PC-3 (cell line): Measurements from ENCODE around the gene SPARCL1. TPM values are rescaled to one million over a fixed set of nuclear protein-coding genes. Genes with fewer than 3 reads are reported as not detected.

Experiments used
- ATAC-seq: fragments of 200-7000 bp; cut with Tn5 transposase; 2 replicates; pipeline ENCODE4 v1.9.1; 2020; ENCODE audit warnings: mild to moderate bottlenecking, moderate library complexity
- BruUV-seq: library from RNA; stranded (reverse); fragments of 400-500 nt; replicated peaks from 2 replicates; lab custom pipeline; 2021; lab: Mats Ljungman, UMichigan
- CTCF ChIA-PET: fragments of 300-600 bp; sonication (Branson Sonifier 250); formaldehyde crosslinking; loops from one replicate; lab custom pipeline; 2022; ENCODE audit warnings: antibody characterized with exemption; lab: Charles Lee
- POLR2A ChIA-PET: fragments of 300-600 bp; sonication (Branson Sonifier 250); formaldehyde crosslinking; loops from one replicate; lab custom pipeline; 2022; ENCODE audit warnings: antibody characterized with exemption; ENCODE audit not compliant: unreplicated experiment; lab: Charles Lee
- DNase-seq: peaks from one replicate; pipeline ENCODE4 v3.0.0-alpha.2; 2015
- H2AFZ ChIP-seq: fragments of 300-600 bp; sonication (generic); 2 replicates; pipeline ENCODE4 v1.6.0; 2016; ENCODE audit warnings: antibody characterized with exemption, low read length
- H3F3A ChIP-seq: fragments of 300-600 bp; sonication (generic); one replicate; pipeline ENCODE4 v1.6.0; 2017; ENCODE audit warnings: antibody characterized with exemption, low read length, control low read depth, mild to moderate bottlenecking; ENCODE audit not compliant: unreplicated experiment
- H3K27ac ChIP-seq: fragments of 300-600 bp; sonication (generic); 2 replicates; pipeline ENCODE4 v1.5.1; 2016; ENCODE audit warnings: mild to moderate bottlenecking, low read length
- H3K27me3 ChIP-seq: fragments of 300-600 bp; sonication (generic); 2 replicates; pipeline ENCODE4 v1.6.1; 2016; ENCODE audit warnings: low read length, mixed read lengths
- H3K36me3 ChIP-seq: fragments of 300-600 bp; sonication (generic); 2 replicates; pipeline ENCODE4 v1.6.1; 2016; ENCODE audit warnings: low read depth, mixed run types, low read length, mixed read lengths
- H3K4me1 ChIP-seq: fragments of 300-600 bp; sonication (generic); 2 replicates; pipeline ENCODE4 v1.5.1; 2016; ENCODE audit warnings: low read length; ENCODE audit not compliant: insufficient read depth
- H3K4me2 ChIP-seq: fragments of 300-600 bp; sonication (generic); 2 replicates; pipeline ENCODE4 v1.6.0; 2016; ENCODE audit warnings: low read length
- H3K4me3 ChIP-seq: fragments of 300-600 bp; sonication (generic); 2 replicates; pipeline ENCODE4 v1.5.1; 2016; ENCODE audit warnings: mild to moderate bottlenecking, low read length, mixed read lengths
- H3K79me2 ChIP-seq: fragments of 300-600 bp; sonication (generic); 2 replicates; pipeline ENCODE4 v1.6.1; 2017; ENCODE audit warnings: low read length, mixed read lengths
- H3K9ac ChIP-seq: fragments of 300-600 bp; sonication (generic); 2 replicates; pipeline ENCODE4 v1.6.0; 2016; ENCODE audit warnings: mild to moderate bottlenecking, low read length
- H3K9me2 ChIP-seq: fragments of 300-600 bp; sonication (generic); replicated peaks from 2 replicates; pipeline ENCODE4 v1.6.1; 2016; ENCODE audit warnings: mixed run types, low read length, mixed read lengths
- H3K9me3 ChIP-seq: fragments of 300-600 bp; sonication (generic); 2 replicates; pipeline ENCODE4 v1.6.1; 2016; ENCODE audit warnings: low read length, mixed read lengths
- H4K20me1 ChIP-seq: fragments of 300-600 bp; sonication (generic); 2 replicates; pipeline ENCODE4 v1.6.1; 2016; ENCODE audit warnings: low read length, mixed read lengths
- EZH2 ChIP-seq: fragments of 300-600 bp; sonication (generic); IDR thresholded peaks from one replicate; pipeline ENCODE4 v1.6.1; 2017; ENCODE audit warnings: antibody characterized with exemption, mild to moderate bottlenecking, low read length; ENCODE audit not compliant: unreplicated experiment
- EZH2phosphoT487 ChIP-seq: fragments of 300-600 bp; sonication (generic); IDR thresholded peaks from 2 replicates; pipeline ENCODE4 v1.6.1; 2018; ENCODE audit warnings: mild to moderate bottlenecking, antibody characterized with exemption, low read length, borderline replicate concordance
- intact Hi-C: fragments of 100-400 bp; cut with micrococcal nuclease; formaldehyde crosslinking; loops from 2 replicates; pipeline ENCODE4 v1.9.0; 2023
- total RNA-seq: library from RNA; depleted of rRNA; stranded (reverse); fragments of >200 nt; gene quantifications from 2 replicates; pipeline ENCODE4 v1.2.3, GENCODE V29; 2014
- TF ChIP-seq, protein P1 (sequence below): fragments of 300-600 bp; sonication (generic); conservative IDR thresholded peaks from 2 replicates; pipeline ENCODE4 v1.5.1; 2017; ENCODE audit warnings: antibody characterized with exemption, low read depth, mild to moderate bottlenecking, low read length

The SPARCL1 gene
- total RNA-seq, 1 experiment from 2014 or later = not detected

DNA sequence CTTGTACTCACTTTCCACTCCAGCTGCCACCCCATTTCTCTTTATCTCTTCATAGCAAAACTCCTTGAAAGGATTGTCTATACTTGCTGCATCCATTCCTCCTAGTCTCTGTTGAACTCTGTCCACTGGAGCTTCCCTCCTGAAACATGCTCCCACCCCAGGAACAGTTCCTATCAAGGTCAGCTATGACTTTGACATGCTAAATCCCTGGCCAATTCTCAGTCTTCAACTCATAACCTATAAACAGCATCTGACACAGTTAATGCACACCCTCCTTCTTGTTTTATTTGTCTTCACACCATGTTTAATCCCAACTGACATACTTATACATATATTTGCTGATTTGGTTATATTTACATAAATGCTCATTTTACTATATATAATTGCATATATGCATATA is 47.8 kb downstream of the SPARCL1 start:
- Histone ChIP-seq H3F3A (no peaks in the 10 kb centered on the region), H3K36me3 (no peaks in the 10 kb centered on the region), H3K4me2 (no peak overlapping the region), H3K9me3 (no peaks in the 10 kb centered on the region), H3K27me3 (no peaks in the 10 kb centered on the region), H3K27ac (no peak overlapping the region), H3K79me2 (no peaks in the 10 kb centered on the region), H3K9me2 (no peaks in the 10 kb centered on the region), H3K9ac (no peak overlapping the region), H2AFZ (no peak overlapping the region), H3K4me1 (no peaks in the 10 kb centered on the region), H4K20me1 (no peaks in the 10 kb centered on the region), H3K4me3 (no peak overlapping the region)
- POLR2A ChIA-PET = no interaction called here
- ATAC-seq = no peak
- intact Hi-C loops = no loop called here
- CTCF ChIA-PET = no interaction called here
- no peak for DNase-seq
- no TSS peak for BruUV-seq
- TF ChIP-seq EZH2 (no peak), EZH2phosphoT487 (no peak)
- TF ChIP-seq, protein P1, sequence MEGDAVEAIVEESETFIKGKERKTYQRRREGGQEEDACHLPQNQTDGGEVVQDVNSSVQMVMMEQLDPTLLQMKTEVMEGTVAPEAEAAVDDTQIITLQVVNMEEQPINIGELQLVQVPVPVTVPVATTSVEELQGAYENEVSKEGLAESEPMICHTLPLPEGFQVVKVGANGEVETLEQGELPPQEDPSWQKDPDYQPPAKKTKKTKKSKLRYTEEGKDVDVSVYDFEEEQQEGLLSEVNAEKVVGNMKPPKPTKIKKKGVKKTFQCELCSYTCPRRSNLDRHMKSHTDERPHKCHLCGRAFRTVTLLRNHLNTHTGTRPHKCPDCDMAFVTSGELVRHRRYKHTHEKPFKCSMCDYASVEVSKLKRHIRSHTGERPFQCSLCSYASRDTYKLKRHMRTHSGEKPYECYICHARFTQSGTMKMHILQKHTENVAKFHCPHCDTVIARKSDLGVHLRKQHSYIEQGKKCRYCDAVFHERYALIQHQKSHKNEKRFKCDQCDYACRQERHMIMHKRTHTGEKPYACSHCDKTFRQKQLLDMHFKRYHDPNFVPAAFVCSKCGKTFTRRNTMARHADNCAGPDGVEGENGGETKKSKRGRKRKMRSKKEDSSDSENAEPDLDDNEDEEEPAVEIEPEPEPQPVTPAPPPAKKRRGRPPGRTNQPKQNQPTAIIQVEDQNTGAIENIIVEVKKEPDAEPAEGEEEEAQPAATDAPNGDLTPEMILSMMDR = no peak

- intact Hi-C loops = no loop called here
- Histone ChIP-seq H2AFZ (no peak overlapping the region), H4K20me1 (no peaks in the 10 kb centered on the region), H3K27me3 (no peaks in the 10 kb centered on the region), H3K9ac (no peak overlapping the region), H3K4me1 (no peaks in the 10 kb centered on the region), H3K36me3 (no peaks in the 10 kb centered on the region), H3K79me2 (no peaks in the 10 kb centered on the region), H3K4me3 (no peak overlapping the region), H3F3A (no peaks in the 10 kb centered on the region), H3K4me2 (no peak overlapping the region), H3K9me2 (no peaks in the 10 kb centered on the region), H3K9me3 (no peaks in the 10 kb centered on the region), H3K27ac (no peak overlapping the region)
- ATAC-seq = no peak
- ChIA-PET POLR2A (no interaction called here), CTCF (no interaction called here)
- no peak for DNase-seq
- no TSS peak for BruUV-seq
- TF ChIP-seq EZH2 (no peak), EZH2phosphoT487 (no peak)
- TF ChIP-seq, protein P1 = no peak
Measured at GRCh38 chr4:87478732-87479250, 50.4 kb downstream of the SPARCL1 start.

DNA sequence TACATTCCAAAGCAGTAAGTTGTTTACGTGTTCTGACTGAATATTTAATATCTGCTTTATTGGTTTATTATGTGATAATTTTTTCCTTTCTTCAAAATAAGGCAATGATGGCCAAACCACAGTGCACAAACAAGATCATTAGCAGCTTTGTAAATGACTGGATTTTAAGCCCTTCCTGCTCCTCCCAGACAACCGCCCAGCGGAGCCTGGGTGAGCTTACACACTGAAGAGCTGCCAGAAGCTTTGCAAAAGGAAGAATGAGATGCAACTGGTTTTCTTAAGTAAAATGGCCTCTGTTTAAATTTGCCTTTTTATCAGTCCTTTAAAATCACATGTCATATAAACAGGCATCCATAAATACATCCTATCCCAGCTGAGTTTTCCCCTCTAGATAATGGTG is 52.2 kb downstream of the SPARCL1 start:
- BruUV-seq = no TSS peak
- no peaks in the 10 kb centered on the region for H3K36me3 ChIP-seq
- POLR2A ChIA-PET = no interaction called here
- intact Hi-C loops = no loop called here
- H3K4me2 ChIP-seq = no peak overlapping the region
- H3K9me2 ChIP-seq = no peaks in the 10 kb centered on the region
- no peak overlapping the region for H3K9ac ChIP-seq
- H3K27me3 ChIP-seq = no peaks in the 10 kb centered on the region
- H2AFZ ChIP-seq = no peak overlapping the region
- H3K27ac ChIP-seq = no peak overlapping the region
- no peak overlapping the region for H3K4me3 ChIP-seq
- DNase-seq (no peak), ATAC-seq (no peak)
- no peaks in the 10 kb centered on the region for H3K79me2 ChIP-seq
- H3K4me1 ChIP-seq = no peaks in the 10 kb centered on the region
- CTCF ChIA-PET = no interaction called here
- no peaks in the 10 kb centered on the region for H4K20me1 ChIP-seq
- H3K9me3 ChIP-seq = no peaks in the 10 kb centered on the region
- no peak for TF ChIP-seq EZH2phosphoT487
- TF ChIP-seq, protein P1 = no peak
- H3F3A ChIP-seq = no peaks in the 10 kb centered on the region
